Measurements from ENCODE around the gene TTC12.

DNA sequence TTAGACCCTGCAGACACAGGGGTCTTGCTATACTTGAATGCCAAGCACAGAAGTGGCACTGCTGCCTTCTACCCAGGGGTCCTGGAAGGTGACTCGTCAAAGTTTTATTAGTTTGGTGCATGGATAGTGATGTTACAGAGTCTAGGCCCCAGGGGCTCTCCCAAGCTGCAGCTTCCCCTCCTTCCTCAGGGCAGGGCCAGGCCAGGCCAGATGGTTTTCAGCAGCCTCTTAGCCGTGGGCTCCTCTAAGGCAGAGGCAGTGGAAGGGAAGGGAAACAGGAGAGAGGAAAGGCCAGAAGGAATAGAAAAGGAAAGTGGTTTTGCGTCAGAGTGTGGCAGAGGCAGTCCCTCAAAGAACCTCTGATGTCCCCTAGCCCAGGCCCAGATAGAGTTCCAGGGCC lies 95.1 kb downstream of the TTC12 start:
- TF ChIP-seq, protein P1, sequence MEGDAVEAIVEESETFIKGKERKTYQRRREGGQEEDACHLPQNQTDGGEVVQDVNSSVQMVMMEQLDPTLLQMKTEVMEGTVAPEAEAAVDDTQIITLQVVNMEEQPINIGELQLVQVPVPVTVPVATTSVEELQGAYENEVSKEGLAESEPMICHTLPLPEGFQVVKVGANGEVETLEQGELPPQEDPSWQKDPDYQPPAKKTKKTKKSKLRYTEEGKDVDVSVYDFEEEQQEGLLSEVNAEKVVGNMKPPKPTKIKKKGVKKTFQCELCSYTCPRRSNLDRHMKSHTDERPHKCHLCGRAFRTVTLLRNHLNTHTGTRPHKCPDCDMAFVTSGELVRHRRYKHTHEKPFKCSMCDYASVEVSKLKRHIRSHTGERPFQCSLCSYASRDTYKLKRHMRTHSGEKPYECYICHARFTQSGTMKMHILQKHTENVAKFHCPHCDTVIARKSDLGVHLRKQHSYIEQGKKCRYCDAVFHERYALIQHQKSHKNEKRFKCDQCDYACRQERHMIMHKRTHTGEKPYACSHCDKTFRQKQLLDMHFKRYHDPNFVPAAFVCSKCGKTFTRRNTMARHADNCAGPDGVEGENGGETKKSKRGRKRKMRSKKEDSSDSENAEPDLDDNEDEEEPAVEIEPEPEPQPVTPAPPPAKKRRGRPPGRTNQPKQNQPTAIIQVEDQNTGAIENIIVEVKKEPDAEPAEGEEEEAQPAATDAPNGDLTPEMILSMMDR (IDR thresholded peaks at IDR 0.05), result no peak
- no peak for TF ChIP-seq EZH2 (IDR thresholded peaks at IDR 0.05; ENCODE audit: borderline replicate concordance, insufficient read depth, low read depth, low read length, poor library complexity, severe bottlenecking)

Data from B cell (primary cell).